Measurements from ENCODE around the gene SLC34A1.

Gene SLC34A1

DNA sequence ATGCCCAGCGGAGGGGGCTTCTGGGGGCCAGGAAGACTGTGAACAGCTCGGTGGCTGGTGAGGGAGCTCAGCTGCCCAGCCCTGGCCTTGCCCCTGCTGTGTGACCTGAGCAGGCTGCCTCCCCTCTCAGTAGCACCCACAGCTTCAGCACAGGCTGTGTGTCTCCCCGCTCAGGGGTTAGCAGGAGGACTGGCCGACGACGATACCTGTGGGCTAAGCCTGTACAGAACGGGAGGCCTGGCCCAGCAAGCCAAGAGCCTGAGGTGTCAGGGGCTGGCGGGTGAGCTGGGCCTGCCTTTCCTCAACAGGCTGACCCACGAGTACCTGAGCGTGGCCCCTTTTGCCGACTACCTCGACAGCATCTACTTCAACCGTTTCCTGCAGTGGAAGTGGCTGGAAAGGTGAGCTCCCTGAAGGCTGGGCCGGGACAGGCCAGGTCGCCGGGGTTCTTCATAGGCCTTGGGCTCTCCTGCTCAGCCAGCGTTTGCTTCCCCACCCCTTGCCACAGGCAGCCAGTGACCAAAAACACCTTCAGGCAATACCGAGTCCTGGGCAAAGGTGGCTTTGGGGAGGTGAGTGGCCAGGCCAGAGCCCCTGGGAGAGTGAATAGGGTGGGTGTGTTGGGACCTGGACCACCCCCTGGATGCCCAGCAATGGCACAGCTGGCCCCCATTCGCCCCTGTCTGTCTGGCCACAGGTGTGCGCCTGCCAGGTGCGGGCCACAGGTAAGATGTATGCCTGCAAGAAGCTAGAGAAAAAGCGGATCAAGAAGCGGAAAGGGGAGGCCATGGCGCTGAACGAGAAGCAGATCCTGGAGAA, 48.8 kb downstream of the SLC34A1 start:
- Histone ChIP-seq H2AFZ (ENCODE audit: low read depth, low read length) (no peak overlapping the region), H3K36me3 (ENCODE audit: insufficient read depth, low read length) (peaks cover 50% of the 10 kb centered on the region), H3K4me1 (ENCODE audit: insufficient read depth, low read length) (peaks cover 2% of the 10 kb centered on the region)

DNA sequence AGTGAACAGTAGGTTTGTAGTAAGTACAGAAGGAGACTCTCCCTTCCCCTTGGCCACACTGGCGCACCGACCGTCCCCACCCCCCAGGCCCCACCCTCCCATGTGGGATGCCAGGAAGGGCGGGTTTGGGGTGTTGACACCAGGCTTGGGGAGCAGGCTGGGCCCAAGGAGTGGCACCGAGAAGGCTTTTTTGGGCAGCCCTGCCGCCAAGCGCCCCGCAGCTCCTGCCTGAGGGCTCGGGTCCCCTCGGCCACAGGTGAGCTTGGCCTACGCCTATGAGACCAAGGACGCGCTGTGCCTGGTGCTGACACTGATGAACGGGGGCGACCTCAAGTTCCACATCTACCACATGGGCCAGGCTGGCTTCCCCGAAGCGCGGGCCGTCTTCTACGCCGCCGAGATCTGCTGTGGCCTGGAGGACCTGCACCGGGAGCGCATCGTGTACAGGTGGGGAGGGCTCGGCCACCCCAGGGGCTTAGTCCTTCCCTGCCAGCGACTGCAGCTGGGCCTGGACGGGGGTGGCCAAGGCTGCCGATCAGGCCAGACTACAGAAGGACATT, 49.5 kb downstream of the SLC34A1 start:
- Histone ChIP-seq H3K4me3 (ENCODE audit: low read length) (no peak overlapping the region), H3K27me3 (ENCODE audit: insufficient read depth, low read length) (no peaks in the 10 kb centered on the region), H3K4me1 (ENCODE audit: insufficient read depth, low read length) (no peaks in the 10 kb centered on the region), H3K36me3 (ENCODE audit: insufficient read depth, low read length) (peaks cover 56% of the 10 kb centered on the region), H2AFZ (ENCODE audit: low read depth, low read length) (no peak overlapping the region), H3K9me3 (ENCODE audit: low read length) (no peaks in the 10 kb centered on the region)

More for the DNA sequence above, 48.8 kb downstream of the SLC34A1 start:
- H3K4me3 ChIP-seq (ENCODE audit: low read length) = no peak overlapping the region
- H3K9me3 ChIP-seq (ENCODE audit: low read length) = no peaks in the 10 kb centered on the region
- H3K27me3 ChIP-seq (ENCODE audit: insufficient read depth, low read length) = no peaks in the 10 kb centered on the region

DNA sequence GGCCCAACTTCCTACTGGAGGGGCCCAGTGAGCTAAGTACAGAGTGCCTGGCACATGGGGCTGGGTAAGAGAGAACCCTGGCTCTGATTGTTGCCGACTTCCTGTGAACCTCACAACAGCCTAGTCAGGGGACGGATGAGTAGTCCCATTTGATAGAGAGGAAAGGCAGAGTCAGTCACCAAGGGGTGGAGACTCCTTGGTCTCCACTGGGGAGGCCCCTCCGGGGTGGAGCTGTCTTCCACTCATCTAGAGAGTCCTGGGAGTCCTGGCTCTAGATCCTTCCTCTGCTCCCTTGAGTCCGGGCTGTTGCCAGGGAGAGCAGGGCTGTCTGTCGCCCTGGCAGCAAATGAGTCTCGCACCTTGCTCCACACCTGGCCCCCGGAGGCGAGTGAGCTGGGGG, 50.2 kb downstream of the SLC34A1 start:
- no peaks in the 10 kb centered on the region for H3K4me1 ChIP-seq (ENCODE audit: insufficient read depth, low read length)
- no peaks in the 10 kb centered on the region for H3K9me3 ChIP-seq (ENCODE audit: low read length)
- no peaks in the 10 kb centered on the region for H3K27me3 ChIP-seq (ENCODE audit: insufficient read depth, low read length)
- H2AFZ ChIP-seq (ENCODE audit: low read depth, low read length) = no peak overlapping the region
- peaks cover 58% of the 10 kb centered on the region for H3K36me3 ChIP-seq (ENCODE audit: insufficient read depth, low read length)
- H3K4me3 ChIP-seq (ENCODE audit: low read length) = no peak overlapping the region

DNA sequence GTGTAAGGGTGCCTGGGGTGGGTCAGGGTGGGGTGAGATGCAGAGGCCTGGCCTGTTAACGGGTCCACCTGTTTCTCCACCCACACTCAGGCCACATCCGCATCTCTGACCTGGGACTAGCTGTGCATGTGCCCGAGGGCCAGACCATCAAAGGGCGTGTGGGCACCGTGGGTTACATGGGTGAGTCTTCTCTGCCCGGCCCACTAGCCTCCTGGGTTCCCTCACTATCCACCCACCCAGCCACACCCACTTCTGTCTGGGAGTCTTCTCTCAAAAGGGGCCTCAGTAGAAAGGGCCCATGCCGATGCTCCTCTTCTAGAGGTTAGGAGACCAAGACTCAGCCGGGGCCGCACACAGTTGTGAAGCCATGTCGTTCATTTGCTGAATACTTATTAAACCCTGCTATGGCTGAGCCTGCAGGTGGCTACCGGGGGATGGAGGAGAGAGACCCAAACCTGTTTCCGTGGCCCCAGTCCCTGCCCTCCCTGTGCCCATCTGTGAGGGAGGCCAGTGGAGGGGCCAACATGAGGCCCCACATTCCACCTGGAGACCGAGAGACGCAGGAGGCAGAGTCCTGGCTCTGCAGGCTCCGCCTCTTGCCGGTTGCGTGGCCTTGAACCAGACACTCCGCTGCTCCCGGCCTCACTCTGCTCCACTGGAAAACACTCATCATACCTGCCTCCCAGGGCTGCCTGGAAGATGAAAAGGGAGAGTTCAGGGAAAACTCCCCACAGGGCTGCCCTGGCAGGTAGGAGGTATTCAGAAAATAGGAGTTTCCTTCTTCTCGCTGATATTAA, 50.9 kb downstream of the SLC34A1 start:
- peaks cover 58% of the 10 kb centered on the region for H3K36me3 ChIP-seq (ENCODE audit: insufficient read depth, low read length)
- H3K4me1 ChIP-seq (ENCODE audit: insufficient read depth, low read length) = no peaks in the 10 kb centered on the region
- H3K9me3 ChIP-seq (ENCODE audit: low read length) = no peaks in the 10 kb centered on the region
- H2AFZ ChIP-seq (ENCODE audit: low read depth, low read length) = no peak overlapping the region
- H3K4me3 ChIP-seq (ENCODE audit: low read length) = no peak overlapping the region
- H3K27me3 ChIP-seq (ENCODE audit: insufficient read depth, low read length) = no peaks in the 10 kb centered on the region

DNA sequence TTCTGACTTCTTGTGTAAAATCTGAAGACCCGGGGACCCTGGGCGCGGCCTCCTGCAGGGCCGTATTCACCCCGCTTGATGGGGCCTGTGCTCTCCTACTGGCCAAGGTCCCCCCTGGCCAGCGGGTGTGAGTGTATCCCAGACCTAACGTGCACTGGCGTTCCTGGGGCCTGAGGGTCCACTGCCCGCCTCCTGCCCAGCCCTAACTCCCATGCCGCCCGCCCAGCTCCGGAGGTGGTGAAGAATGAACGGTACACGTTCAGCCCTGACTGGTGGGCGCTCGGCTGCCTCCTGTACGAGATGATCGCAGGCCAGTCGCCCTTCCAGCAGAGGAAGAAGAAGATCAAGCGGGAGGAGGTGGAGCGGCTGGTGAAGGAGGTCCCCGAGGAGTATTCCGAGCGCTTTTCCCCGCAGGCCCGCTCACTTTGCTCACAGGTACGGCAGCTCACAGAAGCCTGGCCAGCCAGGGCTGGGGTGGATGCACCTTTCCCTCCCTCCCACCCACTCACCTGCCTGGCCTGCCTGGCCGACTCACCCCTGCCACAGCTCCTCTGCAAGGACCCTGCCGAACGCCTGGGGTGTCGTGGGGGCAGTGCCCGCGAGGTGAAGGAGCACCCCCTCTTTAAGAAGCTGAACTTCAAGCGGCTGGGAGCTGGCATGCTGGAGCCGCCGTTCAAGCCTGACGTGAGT, 51.8 kb downstream of the SLC34A1 start:
- no peak overlapping the region for H2AFZ ChIP-seq (ENCODE audit: low read depth, low read length)
- no peak overlapping the region for H3K4me3 ChIP-seq (ENCODE audit: low read length)
- no peaks in the 10 kb centered on the region for H3K4me1 ChIP-seq (ENCODE audit: insufficient read depth, low read length)
- H3K27me3 ChIP-seq (ENCODE audit: insufficient read depth, low read length) = no peaks in the 10 kb centered on the region
- H3K9me3 ChIP-seq (ENCODE audit: low read length) = no peaks in the 10 kb centered on the region
- H3K36me3 ChIP-seq (ENCODE audit: insufficient read depth, low read length) = peaks cover 58% of the 10 kb centered on the region

DNA sequence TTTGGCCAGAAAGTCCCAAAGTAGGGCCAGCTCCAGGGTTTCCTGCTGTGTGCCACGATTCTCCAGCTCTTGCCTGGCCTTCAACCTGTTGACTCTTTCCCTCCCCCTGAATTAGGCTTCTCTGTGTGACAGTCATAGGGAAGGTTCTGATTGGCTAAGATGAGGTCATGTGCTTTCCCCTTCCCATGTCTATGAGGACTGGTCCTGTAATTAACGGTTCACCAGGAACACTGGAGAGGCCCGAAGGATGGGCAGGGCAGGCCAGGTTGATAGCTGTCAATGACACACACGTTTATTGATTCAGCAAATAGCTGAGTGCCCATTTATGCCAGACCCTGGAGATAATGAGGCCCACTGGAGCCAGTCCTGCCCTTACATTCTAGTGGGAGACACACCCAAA, 53.4 kb downstream of the SLC34A1 start:
- no peaks in the 10 kb centered on the region for H3K9me3 ChIP-seq (ENCODE audit: low read length)
- H2AFZ ChIP-seq (ENCODE audit: low read depth, low read length) = no peak overlapping the region
- no peak overlapping the region for H3K4me3 ChIP-seq (ENCODE audit: low read length)
- peaks cover 51% of the 10 kb centered on the region for H3K36me3 ChIP-seq (ENCODE audit: insufficient read depth, low read length)
- H3K4me1 ChIP-seq (ENCODE audit: insufficient read depth, low read length) = no peaks in the 10 kb centered on the region
- H3K27me3 ChIP-seq (ENCODE audit: insufficient read depth, low read length) = no peaks in the 10 kb centered on the region

DNA sequence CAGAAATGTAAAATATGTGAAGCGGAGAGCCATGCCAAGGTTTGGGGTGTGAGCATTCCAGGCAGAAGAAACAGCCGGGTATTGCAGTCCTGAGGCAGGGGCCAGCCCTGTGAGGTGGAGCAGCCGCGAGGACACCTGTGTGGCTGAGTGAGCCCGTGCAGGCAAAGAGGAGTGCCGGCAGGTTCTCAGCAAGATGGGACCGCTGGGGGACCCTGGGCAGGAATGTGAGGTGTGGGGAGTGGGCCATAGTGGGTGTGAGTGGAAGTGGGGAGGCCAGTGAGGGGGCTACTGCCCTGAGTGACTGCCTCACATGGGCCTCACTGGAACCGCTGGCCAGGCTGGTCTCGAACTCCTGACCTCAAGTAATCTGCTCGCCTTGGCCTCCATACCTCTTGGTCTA, 54.2 kb downstream of the SLC34A1 start:
- H3K36me3 ChIP-seq (ENCODE audit: insufficient read depth, low read length) = peaks cover 43% of the 10 kb centered on the region
- H3K27me3 ChIP-seq (ENCODE audit: insufficient read depth, low read length) = no peaks in the 10 kb centered on the region
- no peak overlapping the region for H2AFZ ChIP-seq (ENCODE audit: low read depth, low read length)
- no peaks in the 10 kb centered on the region for H3K4me1 ChIP-seq (ENCODE audit: insufficient read depth, low read length)
- H3K4me3 ChIP-seq (ENCODE audit: low read length) = no peak overlapping the region
- no peaks in the 10 kb centered on the region for H3K9me3 ChIP-seq (ENCODE audit: low read length)

DNA sequence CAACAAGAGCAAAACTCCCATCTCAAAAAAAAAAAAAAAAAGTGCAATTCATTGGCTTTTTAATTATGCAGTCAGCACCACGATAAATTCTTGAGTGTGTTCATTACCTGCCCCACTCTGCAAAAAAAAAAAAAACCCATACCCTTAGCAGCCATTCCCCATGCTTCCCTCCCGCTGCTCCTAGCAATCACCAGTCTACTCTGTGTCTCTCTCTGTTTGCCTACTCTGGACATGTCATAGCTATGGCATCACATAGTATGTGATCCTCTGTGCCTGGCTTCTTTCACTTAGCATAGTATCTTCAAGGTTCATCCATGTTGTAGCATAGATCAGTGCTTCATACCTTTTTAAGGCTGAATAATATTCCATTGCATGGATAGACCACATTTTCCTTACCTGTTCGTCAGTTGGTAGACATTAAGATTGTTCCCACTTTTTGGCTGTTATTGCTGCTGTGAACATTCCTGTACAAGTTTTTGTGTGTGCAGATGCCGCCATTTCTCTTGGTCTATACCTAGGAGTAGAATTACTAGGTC, 55.4 kb downstream of the SLC34A1 start:
- Histone ChIP-seq H3K36me3 (ENCODE audit: insufficient read depth, low read length) (peaks cover 32% of the 10 kb centered on the region), H3K4me3 (ENCODE audit: low read length) (no peak overlapping the region), H2AFZ (ENCODE audit: low read depth, low read length) (no peak overlapping the region), H3K27me3 (ENCODE audit: insufficient read depth, low read length) (no peaks in the 10 kb centered on the region), H3K9me3 (ENCODE audit: low read length) (no peaks in the 10 kb centered on the region), H3K4me1 (ENCODE audit: insufficient read depth, low read length) (peaks cover 6% of the 10 kb centered on the region)

DNA sequence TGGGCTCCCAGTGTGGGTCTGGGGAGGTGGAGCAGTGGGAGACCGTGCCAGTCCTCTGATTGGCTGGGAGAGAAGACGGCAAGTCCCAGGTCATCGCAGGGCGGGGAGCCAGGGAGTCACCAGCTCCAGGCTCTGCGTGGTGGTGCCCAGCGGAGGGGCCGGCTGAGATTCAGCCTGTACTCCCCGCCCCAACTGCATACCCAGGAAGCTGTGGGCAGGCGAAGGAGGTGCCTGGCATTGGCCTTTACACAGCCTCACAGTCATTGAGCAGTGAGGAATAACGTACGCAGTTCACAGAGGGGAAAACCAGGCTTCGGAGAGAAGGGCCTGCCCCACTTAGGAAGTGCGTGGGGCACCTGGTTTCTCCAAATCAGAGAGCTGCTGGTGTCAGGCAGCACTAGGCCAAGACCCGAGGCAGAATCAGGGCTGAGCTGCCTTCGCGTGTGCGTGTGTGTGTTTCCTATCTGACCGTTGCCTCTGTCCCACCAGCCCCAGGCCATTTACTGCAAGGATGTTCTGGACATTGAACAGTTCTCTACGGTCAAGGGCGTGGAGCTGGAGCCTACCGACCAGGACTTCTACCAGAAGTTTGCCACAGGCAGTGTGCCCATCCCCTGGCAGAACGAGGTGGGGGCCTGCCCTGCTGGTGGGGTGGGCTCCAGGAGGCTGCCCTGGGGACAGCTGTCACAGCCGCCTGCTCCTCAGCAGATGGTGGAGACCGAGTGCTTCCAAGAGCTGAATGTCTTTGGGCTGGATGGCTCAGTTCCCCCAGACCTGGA, 56.2 kb downstream of the SLC34A1 start:
- no peak overlapping the region for H3K4me3 ChIP-seq (ENCODE audit: low read length)
- H3K27me3 ChIP-seq (ENCODE audit: insufficient read depth, low read length) = no peaks in the 10 kb centered on the region
- no peak overlapping the region for H2AFZ ChIP-seq (ENCODE audit: low read depth, low read length)
- peaks cover 14% of the 10 kb centered on the region for H3K4me1 ChIP-seq (ENCODE audit: insufficient read depth, low read length)
- H3K9me3 ChIP-seq (ENCODE audit: low read length) = no peaks in the 10 kb centered on the region
- peaks cover 28% of the 10 kb centered on the region for H3K36me3 ChIP-seq (ENCODE audit: insufficient read depth, low read length)

DNA sequence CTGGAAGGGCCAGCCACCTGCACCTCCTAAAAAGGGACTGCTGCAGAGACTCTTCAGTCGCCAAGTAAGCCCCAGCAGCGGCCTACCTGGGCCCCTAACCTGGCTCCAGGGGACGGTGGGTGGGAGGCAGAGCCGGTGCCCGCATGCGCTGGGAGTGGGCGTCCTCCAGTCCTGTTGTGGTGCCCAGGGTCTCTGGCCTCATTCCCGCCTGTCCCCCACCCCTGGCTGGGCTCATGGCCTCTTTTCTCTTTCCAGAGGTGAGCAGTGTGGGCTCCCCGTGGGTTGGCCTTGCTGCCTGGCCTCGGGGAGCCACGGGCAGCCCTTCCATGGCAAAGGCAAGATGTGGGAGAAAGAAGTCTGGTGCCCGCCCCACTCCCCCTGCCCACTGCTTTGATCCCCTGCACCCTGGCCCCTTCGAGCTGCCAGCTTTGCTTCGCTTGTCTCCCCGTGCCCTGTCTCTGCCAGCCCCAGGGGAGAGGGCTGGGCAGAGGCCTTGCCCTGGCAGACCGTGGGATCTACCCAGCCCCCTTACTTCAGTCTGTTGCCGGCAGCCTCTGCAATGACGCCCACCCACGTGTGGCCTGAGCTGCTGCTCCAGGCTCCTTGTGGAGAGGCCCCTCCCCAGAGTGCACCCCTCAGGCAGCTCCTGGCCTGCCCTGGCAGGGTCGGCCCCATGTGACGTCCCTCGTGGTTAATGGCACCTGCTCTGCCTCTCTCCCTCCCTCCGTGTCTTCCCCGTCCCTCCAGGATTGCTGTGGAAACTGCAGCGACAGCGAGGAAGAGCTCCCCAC, 57.0 kb downstream of the SLC34A1 start:
- H3K36me3 ChIP-seq (ENCODE audit: insufficient read depth, low read length) = peaks cover 22% of the 10 kb centered on the region
- H3K27me3 ChIP-seq (ENCODE audit: insufficient read depth, low read length) = no peaks in the 10 kb centered on the region
- H3K9me3 ChIP-seq (ENCODE audit: low read length) = no peaks in the 10 kb centered on the region
- H3K4me1 ChIP-seq (ENCODE audit: insufficient read depth, low read length) = peaks cover 22% of the 10 kb centered on the region
- no peak overlapping the region for H2AFZ ChIP-seq (ENCODE audit: low read depth, low read length)
- H3K4me3 ChIP-seq (ENCODE audit: low read length) = no peak overlapping the region

DNA sequence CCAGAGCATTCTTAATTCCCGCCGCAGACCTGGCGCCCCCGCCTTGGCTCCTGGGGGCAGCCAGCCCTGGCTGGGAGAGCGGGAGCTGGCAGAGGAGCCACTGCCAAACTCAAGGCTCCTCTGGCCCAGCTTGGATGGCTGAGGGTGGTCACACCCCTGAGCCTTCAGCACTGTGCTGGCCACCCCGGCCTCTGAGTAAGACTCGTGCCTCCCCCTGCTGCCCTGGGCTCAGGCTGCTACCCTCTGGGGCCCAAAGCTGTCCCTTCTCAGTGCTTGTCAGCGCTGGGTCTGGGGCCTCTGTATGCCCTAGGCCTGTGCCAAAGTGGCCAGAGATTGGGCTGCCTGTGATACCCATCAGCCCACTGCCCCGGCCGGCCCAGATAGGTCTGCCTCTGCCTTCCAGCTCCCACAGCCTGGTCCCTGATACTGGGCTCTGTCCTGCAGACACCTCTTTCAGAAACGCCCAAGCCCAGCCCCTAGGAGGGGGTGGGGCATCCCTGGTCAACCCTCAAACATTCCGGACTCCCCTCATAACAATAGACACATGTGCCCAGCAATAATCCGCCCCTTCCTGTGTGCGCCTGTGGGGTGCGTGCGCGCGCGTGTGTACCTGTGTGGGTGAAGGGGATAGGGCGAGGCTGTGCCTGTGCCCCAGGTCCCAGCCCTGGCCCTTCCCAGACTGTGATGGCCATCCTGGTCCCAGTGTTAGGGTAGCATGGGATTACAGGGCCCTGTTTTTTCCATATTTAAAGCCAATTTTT, 58.0 kb downstream of the SLC34A1 start:
- Histone ChIP-seq H2AFZ (ENCODE audit: low read depth, low read length) (no peak overlapping the region), H3K4me3 (ENCODE audit: low read length) (no peak overlapping the region), H3K4me1 (ENCODE audit: insufficient read depth, low read length) (peaks cover 24% of the 10 kb centered on the region), H3K36me3 (ENCODE audit: insufficient read depth, low read length) (peaks cover 19% of the 10 kb centered on the region), H3K9me3 (ENCODE audit: low read length) (no peaks in the 10 kb centered on the region), H3K27me3 (ENCODE audit: insufficient read depth, low read length) (no peaks in the 10 kb centered on the region)
